ENCODE measurements around the gene ATP6V1A. TPM values are rescaled to one million over a fixed set of nuclear protein-coding genes. Genes with fewer than 3 reads are reported as not detected.

The ATP6V1A gene
- polyA plus RNA-seq, 1 of the 3 experiments (the other 2 are of a cell fraction) = 12.1 TPM

DNA sequence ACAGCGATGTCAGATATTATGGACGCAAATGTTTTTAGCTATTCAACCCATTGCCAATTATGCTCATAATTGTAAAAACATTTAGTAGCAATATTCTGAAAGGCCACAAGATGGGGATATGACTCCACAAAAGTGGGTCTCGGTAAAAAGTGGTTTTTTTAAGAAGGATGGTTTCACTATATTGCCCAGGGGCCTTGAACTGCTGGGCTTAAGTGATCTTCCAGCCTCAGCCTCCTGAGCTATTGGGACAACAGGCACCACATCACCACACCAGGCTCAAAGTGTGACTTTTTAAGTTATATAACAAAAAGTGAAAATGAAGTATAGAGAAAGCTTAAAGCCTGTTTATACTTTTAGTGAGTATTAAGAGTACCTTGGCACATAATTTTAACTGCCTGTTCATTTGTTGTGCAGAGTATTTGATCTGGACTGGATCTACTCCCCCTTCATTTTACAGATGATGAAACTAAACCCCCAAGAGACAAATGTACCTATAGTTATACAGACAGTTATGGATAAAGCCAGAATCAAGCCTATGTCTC lies 10.2 kb upstream of the ATP6V1A start:
- no peaks in the 10 kb centered on the region for H3K9me3 ChIP-seq
- peak overlapping the region; percentile 42 to 50 for H3K27ac ChIP-seq (ENCODE audit: low read depth in 2 of 2, low read length in 1 of 2)
- CTCF ChIA-PET = interaction anchor here (0.6 to 4.2 kb wide), 31 partner anchors 9 to 1105 kb away, joined by 3 to 42 read pairs (median 4); partner anchors contain the start of genes ATP6V1A, GRAMD1C and NAA50
- peaks cover 93% of the 10 kb centered on the region for H4K20me1 ChIP-seq (ENCODE audit: insufficient read depth)
- POLR2A ChIA-PET = no interaction called here
- H3F3A ChIP-seq (replicated peaks; ENCODE audit: insufficient read depth) = peaks cover 24% of the 10 kb centered on the region
- no peak overlapping the region for H2AFZ ChIP-seq (ENCODE audit: low read depth)
- WGBS (ENCODE audit: low lambda C conversion rate) = 10% methylated on average over 3 of the region's 3 CpGs
- peaks cover 100% of the 10 kb centered on the region for H3K79me2 ChIP-seq (ENCODE audit: insufficient read depth)
- TF ChIP-seq RAD21 (IDR thresholded peaks at IDR 0.05; ENCODE audit: low read length) = peak; percentile 88
- peak; percentile 58 for TF ChIP-seq SMC3 (IDR thresholded peaks at IDR 0.05; ENCODE audit: low read depth, low read length)
- TF ChIP-seq CTCF (IDR thresholded peaks at IDR 0.05) = peak; percentile 74
- no peak for TF ChIP-seq REST (IDR thresholded peaks at IDR 0.05; ENCODE audit: low read depth, low read length)
- no peaks in the 10 kb centered on the region for H3K9me2 ChIP-seq
- H3K4me3 ChIP-seq (ENCODE audit: low read depth in 2 of 2, low read length in 1 of 2) = peak overlapping the region in 1 of 2 experiments; percentile 27; a peak in 1 of 4 replicates
- H3K27me3 ChIP-seq (ENCODE audit: insufficient read depth) = no peaks in the 10 kb centered on the region
- no peaks in the 10 kb centered on the region; a peak in 2 of 4 replicates for H3K4me1 ChIP-seq (ENCODE audit: control insufficient read depth in 1 of 2, insufficient read depth in 2 of 2, low read depth in 1 of 2, low read length in 1 of 2)
- peak overlapping the region; percentile 10; the same call in 1 of the 2 replicates for H3K9ac ChIP-seq
- H3K36me3 ChIP-seq (replicated peaks in 1 of 2; ENCODE audit: control insufficient read depth in 1 of 2, insufficient read depth in 2 of 2, low read length in 1 of 2) = peaks cover 0 to 9% of the 10 kb centered on the region in 2 experiments
- peak overlapping the region; percentile 56; the same call in 1 of the 2 replicates for H3K4me2 ChIP-seq
- DNase-seq = peak; percentile 52

GRCh38 chr3:113741086-113741485 lies 5.7 kb upstream of the ATP6V1A start:
- H3K4me1 ChIP-seq (ENCODE audit: control insufficient read depth in 1 of 2, insufficient read depth in 2 of 2, low read depth in 1 of 2, low read length in 1 of 2) = peaks cover 6 to 7% of the 10 kb centered on the region in 2 experiments; a peak in 3 of 4 replicates
- H3K27ac ChIP-seq (ENCODE audit: low read depth in 2 of 2, low read length in 1 of 2) = no peak overlapping the region
- H3K36me3 ChIP-seq (replicated peaks in 1 of 2; ENCODE audit: control insufficient read depth in 1 of 2, insufficient read depth in 2 of 2, low read length in 1 of 2) = peaks cover 0 to 4% of the 10 kb centered on the region in 2 experiments
- whole genome bisulfite sequencing (ENCODE audit: low lambda C conversion rate) = 94% methylated on average over 5 of the region's 5 CpGs
- H2AFZ ChIP-seq (ENCODE audit: low read depth) = no peak overlapping the region
- H3F3A ChIP-seq (replicated peaks; ENCODE audit: insufficient read depth) = peaks cover 36% of the 10 kb centered on the region
- H3K9ac ChIP-seq = no peak overlapping the region
- DNase-seq = no peak
- H4K20me1 ChIP-seq (ENCODE audit: insufficient read depth) = peaks cover 86% of the 10 kb centered on the region
- H3K4me3 ChIP-seq (ENCODE audit: low read depth in 2 of 2, low read length in 1 of 2) = no peak overlapping the region
- H3K79me2 ChIP-seq (ENCODE audit: insufficient read depth) = peaks cover 99% of the 10 kb centered on the region
- CTCF ChIA-PET = interaction anchor here (0.6 to 1.3 kb wide), 4 partner anchors 9 to 103 kb away, joined by 3 read pairs; no protein-coding TSS in a partner anchor
- H3K9me3 ChIP-seq = no peaks in the 10 kb centered on the region
- no peaks in the 10 kb centered on the region for H3K27me3 ChIP-seq (ENCODE audit: insufficient read depth)
- H3K4me2 ChIP-seq = no peak overlapping the region
- H3K9me2 ChIP-seq = no peaks in the 10 kb centered on the region
- POLR2A ChIA-PET = no interaction called here
- no peak for TF ChIP-seq CHD2 (IDR thresholded peaks at IDR 0.05; ENCODE audit: low read length, partially characterized antibody)
- no peak for TF ChIP-seq USF2 (IDR thresholded peaks at IDR 0.05; ENCODE audit: borderline replicate concordance, low read depth, low read length)
- TF ChIP-seq GABPA (IDR thresholded peaks at IDR 0.05; ENCODE audit: low read depth) = no peak
- no peak for TF ChIP-seq MXI1 (IDR thresholded peaks at IDR 0.05; ENCODE audit: low read depth, low read length)
- no peak for TF ChIP-seq EP300 (IDR thresholded peaks at IDR 0.05; ENCODE audit: borderline replicate concordance in 1 of 2, low read depth in 1 of 2, low read length in 1 of 2)
- no peak for TF ChIP-seq NRF1 (IDR thresholded peaks at IDR 0.05; ENCODE audit: low read depth, low read length)
- no peak for TF ChIP-seq SIN3A (IDR thresholded peaks at IDR 0.05; ENCODE audit: borderline replicate concordance, low read depth, low read length)
- TF ChIP-seq TAF1 (IDR thresholded peaks at IDR 0.05; ENCODE audit: borderline replicate concordance, low read depth, low read length) = no peak
- TF ChIP-seq, protein P1, sequence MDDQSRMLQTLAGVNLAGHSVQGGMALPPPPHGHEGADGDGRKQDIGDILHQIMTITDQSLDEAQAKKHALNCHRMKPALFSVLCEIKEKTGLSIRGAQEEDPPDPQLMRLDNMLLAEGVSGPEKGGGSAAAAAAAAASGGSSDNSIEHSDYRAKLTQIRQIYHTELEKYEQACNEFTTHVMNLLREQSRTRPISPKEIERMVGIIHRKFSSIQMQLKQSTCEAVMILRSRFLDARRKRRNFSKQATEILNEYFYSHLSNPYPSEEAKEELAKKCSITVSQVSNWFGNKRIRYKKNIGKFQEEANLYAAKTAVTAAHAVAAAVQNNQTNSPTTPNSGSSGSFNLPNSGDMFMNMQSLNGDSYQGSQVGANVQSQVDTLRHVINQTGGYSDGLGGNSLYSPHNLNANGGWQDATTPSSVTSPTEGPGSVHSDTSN (IDR thresholded peaks at IDR 0.05) = no peak
- TF ChIP-seq MEF2A (IDR thresholded peaks at IDR 0.05; ENCODE audit: borderline replicate concordance, low read depth) = no peak
- TF ChIP-seq RAD21 (IDR thresholded peaks at IDR 0.05; ENCODE audit: low read length) = no peak
- no peak for TF ChIP-seq RCOR1 (IDR thresholded peaks at IDR 0.05; ENCODE audit: low read length)
- TF ChIP-seq SMC3 (IDR thresholded peaks at IDR 0.05; ENCODE audit: low read depth, low read length) = no peak
- TF ChIP-seq ELF1 (IDR thresholded peaks at IDR 0.05) = no peak
